A549 treated with AZD9567 at 1 μM for 4 hours (cell line): ENCODE measurements around the gene ZFP14. TPM values are rescaled to one million over a fixed set of nuclear protein-coding genes. Genes with fewer than 3 reads are reported as not detected.

Experiments used
- total RNA-seq: library from RNA; stranded (reverse); fragments of 200-300 nt; extraction: Qiagen RNA extraction; gene quantifications from 5 replicates; pipeline ENCODE4 v1.2.3, GENCODE V29; 2022; ENCODE audit not compliant: insufficient read depth

The ZFP14 gene
- 0.50 to 2.4 TPM (median 1.9 TPM) in 5 replicates for total RNA-seq

DNA sequence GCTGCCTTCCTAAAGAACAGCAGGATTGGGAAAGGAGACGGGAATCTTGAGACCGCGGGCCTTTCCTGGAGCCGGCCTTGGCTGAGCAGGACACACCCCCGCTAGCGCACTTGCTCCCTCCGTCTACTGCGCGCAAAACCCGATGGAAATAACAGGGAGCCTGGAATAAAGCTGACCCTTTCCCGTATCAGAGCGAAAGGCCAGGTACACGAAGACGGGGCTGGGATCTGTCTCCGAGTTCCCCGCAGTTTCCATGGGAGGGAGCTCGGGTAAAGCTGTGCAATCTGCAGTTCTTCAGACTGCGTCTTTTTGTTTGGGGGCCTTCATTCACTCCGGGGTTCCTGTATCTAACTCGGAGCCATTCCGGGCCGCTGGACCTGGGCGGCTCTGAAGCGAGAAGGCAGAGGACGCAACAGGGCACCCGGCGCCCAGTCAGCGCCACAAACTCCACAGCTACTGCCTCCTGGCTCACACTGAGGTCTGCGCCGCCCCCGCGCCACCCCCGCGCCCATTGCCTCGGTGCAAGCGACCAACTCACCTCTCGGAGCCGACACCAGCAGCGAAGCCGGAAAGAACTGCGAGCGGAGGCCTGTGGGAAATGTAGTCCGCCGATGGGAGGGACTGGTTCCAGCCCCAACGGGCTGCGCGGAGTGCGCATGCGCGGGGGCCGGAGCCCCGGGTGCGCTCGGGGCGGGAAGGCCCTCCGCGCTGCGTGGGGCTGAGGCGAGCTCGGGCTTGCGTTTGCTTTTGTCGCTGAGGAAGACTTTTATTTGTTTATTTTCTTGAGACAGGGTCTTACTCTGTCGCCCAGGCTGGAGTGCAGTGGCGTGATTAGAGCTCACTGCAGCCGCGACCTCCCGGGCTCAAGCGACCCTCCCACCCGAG is at the start of gene ZFP14:
ZFP14 (minus strand) TSS at position 577 of the 885 bp plus-strand sequence. CDS start 11,309 bp downstream, outside the sequence.

DNA sequence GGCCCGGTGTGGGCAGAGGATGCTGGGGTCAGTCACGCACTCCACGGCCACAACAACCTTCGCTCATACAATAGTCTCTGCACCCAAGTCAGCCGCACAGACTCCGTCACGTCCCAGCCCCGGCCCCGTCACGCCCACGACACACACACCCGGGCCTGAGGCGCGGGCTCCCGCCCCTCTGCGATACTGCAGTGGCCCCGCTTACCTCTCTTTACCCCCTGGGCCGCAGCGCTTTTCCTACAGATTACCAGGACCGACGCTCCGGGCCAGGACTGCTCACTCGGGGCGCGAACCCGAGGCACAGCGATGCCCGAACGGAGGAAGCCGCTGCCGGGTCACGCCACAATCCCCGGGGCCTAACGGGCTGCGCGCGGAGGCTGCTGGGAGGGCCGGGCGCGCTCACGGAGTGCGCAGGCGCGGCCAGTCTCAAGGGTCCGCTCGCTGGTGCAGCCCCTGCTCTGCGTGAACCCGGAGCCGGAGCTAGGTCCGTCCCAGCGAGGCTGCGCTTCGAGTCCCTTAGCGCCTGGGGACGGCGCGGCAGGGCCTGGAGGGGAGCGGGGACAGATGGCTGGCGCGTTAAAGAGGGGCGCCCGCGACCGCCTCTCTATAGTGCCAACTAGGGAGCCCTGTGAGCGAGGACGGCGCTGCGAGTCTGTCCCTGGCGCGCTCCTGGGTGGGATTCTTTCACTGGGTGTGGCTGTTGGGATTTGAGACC is 39.4 kb upstream of the ZFP14 start, which contains the start of gene ZFP82:
ZFP82 (minus strand) TSS at position 358 of the 715 bp plus-strand sequence. CDS start 8,855 bp downstream, outside the sequence.

Other genes starting within 250 kb of the ZFP14 start
- 1,458 to 2,233 TPM (median 2,086 TPM) in 5 replicates for gene CAPNS1, start 239.1 kb downstream of the ZFP14 start, total RNA-seq
- not detected in 5 replicates for gene COX7A1, start 226.8 kb downstream of the ZFP14 start, total RNA-seq
- 3.0 to 4.5 TPM (median 4.0 TPM) in 5 replicates for gene ZNF565, start 164.5 kb downstream of the ZFP14 start, total RNA-seq
- 109 to 148 TPM (median 112 TPM) in 5 replicates for gene ZNF146, start 164.1 kb downstream of the ZFP14 start, total RNA-seq
- gene ZFP82, start 39.4 kb upstream of the ZFP14 start, total RNA-seq: 1.8 to 2.7 TPM (median 2.1 TPM) in 5 replicates
- 8.4 to 19.5 TPM (median 9.1 TPM) in 5 replicates for gene ZNF566, start 110.4 kb upstream of the ZFP14 start, total RNA-seq
- gene ZNF260, start 149.1 kb upstream of the ZFP14 start, total RNA-seq: 4.6 to 8.2 TPM (median 6.7 TPM) in 5 replicates
- 2.3 to 3.4 TPM (median 2.9 TPM) in 5 replicates for gene ZNF529, start 194.1 kb upstream of the ZFP14 start, total RNA-seq
- 0.05 to 0.09 TPM (median 0.05 TPM) in 3 of 5 replicates, not detected in the others for gene ZNF382, start 226.1 kb upstream of the ZFP14 start, total RNA-seq